Type B pancreatic cell (in vitro differentiated cells): ENCODE data around the gene SPEN. TPM values are rescaled to one million over a fixed set of nuclear protein-coding genes. Genes with fewer than 3 reads are reported as not detected.

ENCODE experiments used
- DNase-seq: peaks from one replicate; pipeline ENCODE4 v3.0.0; 2021; ENCODE audit warnings: mixed read lengths; ENCODE audit not compliant: unreplicated experiment; ENCODE audit errors: extremely low spot score
- H3K27ac Mint-ChIP-seq: 2 replicates; pipeline ENCODE4 v1.8.0; 2021; ENCODE audit warnings: mild to moderate bottlenecking, mixed read lengths
- H3K27me3 Mint-ChIP-seq: 2 replicates; pipeline ENCODE4 v1.8.0; 2021; ENCODE audit warnings: mixed read lengths
- H3K36me3 Mint-ChIP-seq: 2 replicates; pipeline ENCODE4 v1.8.0; 2021; ENCODE audit warnings: mixed read lengths
- H3K4me1 Mint-ChIP-seq: one replicate; pipeline ENCODE4 v1.8.0; 2021; ENCODE audit warnings: mixed read lengths; ENCODE audit not compliant: unreplicated experiment
- H3K4me3 Mint-ChIP-seq: 2 replicates; pipeline ENCODE4 v1.8.0; 2021; ENCODE audit warnings: mild to moderate bottlenecking, mixed read lengths
- H3K9me3 Mint-ChIP-seq: 2 replicates; pipeline ENCODE4 v1.8.0; 2021; ENCODE audit warnings: mixed read lengths
- total RNA-seq: library from RNA; stranded (reverse); gene quantifications from 2 replicates; pipeline ENCODE4 v1.2.1, GENCODE V29; 2021; ENCODE audit warnings: low replicate concordance
- TF ChIP-seq, protein P1 (sequence below): fragments of 200-600 bp; sonication (generic); conservative IDR thresholded peaks from 2 replicates; pipeline ENCODE4 v1.5.0; 2021; ENCODE audit warnings: antibody characterized with exemption, mild to moderate bottlenecking

Gene SPEN
- total RNA-seq, 1 donor from 2014 or later, result 66.5 TPM

DNA sequence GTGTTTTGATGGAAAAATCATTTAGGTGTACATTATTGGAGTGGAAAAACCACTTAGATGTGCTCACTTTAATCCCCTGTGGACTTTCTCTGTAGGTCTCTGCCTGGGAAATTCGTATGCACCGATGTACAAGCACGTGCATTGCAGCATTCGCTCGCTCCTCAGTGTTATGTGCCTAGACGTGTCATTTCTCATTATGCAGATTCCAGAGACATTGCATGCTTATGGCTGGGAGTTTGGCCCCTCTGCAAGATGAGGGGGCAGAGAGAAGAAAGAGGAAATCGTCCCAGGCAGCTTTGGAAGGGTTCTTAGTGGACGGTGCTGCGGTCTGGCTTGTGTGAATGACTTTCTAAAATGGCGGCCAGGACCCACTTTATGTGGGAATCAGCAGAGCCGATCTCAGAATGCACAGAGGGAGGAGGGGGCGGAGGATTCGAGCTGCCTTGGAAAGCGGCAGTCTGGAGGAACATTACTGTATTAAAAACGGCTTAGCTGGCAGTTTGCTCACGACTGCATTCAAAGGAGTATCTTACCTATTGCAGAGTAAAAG, 2.3 kb downstream of the SPEN start:
- H3K27me3 Mint-ChIP-seq, result no peaks in the 10 kb centered on the region
- H3K36me3 Mint-ChIP-seq, result no peaks in the 10 kb centered on the region
- TF ChIP-seq, protein P1, sequence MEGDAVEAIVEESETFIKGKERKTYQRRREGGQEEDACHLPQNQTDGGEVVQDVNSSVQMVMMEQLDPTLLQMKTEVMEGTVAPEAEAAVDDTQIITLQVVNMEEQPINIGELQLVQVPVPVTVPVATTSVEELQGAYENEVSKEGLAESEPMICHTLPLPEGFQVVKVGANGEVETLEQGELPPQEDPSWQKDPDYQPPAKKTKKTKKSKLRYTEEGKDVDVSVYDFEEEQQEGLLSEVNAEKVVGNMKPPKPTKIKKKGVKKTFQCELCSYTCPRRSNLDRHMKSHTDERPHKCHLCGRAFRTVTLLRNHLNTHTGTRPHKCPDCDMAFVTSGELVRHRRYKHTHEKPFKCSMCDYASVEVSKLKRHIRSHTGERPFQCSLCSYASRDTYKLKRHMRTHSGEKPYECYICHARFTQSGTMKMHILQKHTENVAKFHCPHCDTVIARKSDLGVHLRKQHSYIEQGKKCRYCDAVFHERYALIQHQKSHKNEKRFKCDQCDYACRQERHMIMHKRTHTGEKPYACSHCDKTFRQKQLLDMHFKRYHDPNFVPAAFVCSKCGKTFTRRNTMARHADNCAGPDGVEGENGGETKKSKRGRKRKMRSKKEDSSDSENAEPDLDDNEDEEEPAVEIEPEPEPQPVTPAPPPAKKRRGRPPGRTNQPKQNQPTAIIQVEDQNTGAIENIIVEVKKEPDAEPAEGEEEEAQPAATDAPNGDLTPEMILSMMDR, result no peak
- no peaks in the 10 kb centered on the region for H3K9me3 Mint-ChIP-seq
- peak overlapping the region; percentile 94 for H3K4me3 Mint-ChIP-seq
- peak overlapping the region; percentile 96 for H3K27ac Mint-ChIP-seq
- peak; percentile 80 for DNase-seq
- H3K4me1 Mint-ChIP-seq, result peaks cover 23% of the 10 kb centered on the region

DNA sequence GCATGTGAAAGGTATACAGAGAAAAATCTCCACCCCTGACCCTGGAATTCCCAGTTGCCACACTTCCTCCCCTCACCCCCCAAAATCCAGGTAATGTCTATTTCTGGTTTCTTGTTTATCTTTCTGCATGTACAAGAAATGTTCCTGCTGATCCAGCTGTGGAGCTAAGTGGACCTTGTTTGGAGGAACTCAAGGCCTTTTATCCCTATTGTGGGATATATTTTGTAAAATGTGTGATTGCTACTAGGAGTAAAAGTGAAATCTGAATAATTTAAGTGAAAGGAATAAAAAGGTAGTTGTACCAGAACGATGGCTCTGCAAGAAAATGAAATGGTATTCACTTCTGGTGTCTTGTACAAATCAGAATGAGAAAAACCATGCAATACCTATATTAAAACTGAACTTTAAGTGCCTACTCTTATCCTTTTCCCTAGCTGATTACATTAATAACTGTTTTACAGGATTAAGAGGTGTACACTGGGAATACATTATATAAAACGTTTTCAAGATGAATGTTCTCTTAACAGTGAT, 3.0 kb downstream of the SPEN start:
- no peaks in the 10 kb centered on the region for H3K9me3 Mint-ChIP-seq
- no peaks in the 10 kb centered on the region for H3K27me3 Mint-ChIP-seq
- H3K36me3 Mint-ChIP-seq, result no peaks in the 10 kb centered on the region
- no peak for DNase-seq
- TF ChIP-seq, protein P1, result no peak
- peak overlapping the region; percentile 94 for H3K4me3 Mint-ChIP-seq
- peak overlapping the region; percentile 96 for H3K27ac Mint-ChIP-seq
- H3K4me1 Mint-ChIP-seq, result peaks cover 18% of the 10 kb centered on the region

DNA sequence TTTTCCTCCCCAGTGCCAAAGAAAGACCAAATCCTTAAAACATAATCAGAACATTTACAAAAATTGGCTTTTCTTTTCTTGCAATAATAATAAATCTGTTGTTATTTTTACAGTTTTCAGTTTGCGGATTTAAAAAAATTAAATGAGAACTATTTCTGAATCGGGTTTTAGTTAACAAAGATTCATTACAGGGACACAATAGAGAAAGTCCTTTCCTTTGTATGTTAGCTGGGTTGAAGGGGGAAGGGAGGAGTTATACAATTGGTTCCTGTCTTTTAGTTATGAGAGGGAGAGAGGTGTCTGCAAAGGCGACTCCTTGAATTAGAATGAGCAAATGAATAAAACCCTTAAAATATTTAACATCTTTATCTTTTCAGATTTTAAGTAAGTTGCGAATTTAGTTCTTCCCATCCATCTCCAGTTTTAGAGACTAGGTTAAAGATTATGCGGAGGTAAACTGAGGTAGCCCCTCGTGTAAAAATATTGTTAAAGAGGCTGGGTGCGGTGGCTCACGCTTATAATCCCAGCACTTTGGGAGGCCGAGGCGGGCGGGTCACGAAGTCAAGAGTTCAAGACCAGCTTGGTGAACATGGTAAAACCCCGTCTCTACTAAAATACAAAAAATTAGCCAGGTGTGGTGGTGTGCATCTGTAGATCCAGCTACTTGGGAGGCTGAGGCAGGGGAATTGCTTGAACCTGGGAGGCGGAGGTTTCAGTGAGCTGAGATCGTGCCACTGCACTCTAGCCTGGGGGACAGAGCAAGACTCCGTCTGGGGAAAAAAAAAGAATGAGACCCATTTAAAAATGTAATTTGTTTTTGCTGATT, 3.9 kb downstream of the SPEN start:
- DNase-seq, result no peak
- Mint-ChIP-seq H3K36me3 (no peaks in the 10 kb centered on the region), H3K4me1 (peaks cover 18% of the 10 kb centered on the region), H3K4me3 (peak overlapping the region; percentile 65), H3K9me3 (no peaks in the 10 kb centered on the region), H3K27me3 (no peaks in the 10 kb centered on the region), H3K27ac (peak overlapping the region; percentile 79)
- TF ChIP-seq, protein P1, result no peak

DNA sequence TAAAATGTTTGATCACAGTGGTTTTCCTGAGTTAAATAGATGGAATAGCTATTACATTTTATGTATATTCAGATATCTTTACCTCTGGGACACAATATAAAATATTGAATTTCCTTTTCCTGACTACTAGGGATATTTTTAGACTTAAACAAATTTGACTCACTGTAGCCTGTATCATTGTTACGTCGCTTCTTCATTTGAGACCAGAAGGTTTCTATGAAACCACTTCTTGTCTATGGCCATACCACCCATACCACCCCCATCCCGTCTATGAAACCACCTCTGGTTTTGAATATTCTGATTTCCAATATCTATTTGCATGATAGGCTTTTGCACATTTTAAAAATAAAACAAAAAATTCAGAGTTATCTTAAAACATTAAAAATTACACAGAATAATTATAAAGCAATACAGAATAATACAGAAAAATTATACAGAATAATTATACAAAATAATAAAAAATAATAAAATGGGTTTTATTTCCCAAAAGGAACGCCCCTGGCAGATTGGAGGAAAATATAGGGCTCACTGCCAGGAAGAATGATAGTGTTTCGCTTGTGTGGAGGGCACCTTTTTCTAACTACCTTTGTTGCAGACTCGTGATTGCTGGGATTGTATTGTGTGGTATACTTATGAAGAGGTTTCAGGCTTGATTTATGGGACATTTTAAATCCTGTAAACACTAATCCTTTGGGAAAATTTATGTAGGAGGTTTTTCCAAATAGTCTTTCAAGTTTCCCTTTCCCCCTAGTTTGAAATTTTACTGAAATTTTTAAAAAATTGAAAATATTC, 4.7 kb downstream of the SPEN start:
- Mint-ChIP-seq H3K9me3 (no peaks in the 10 kb centered on the region), H3K27ac (peak overlapping the region; percentile 79), H3K4me1 (peaks cover 18% of the 10 kb centered on the region), H3K36me3 (no peaks in the 10 kb centered on the region), H3K27me3 (no peaks in the 10 kb centered on the region), H3K4me3 (peak overlapping the region; percentile 41)
- no peak for DNase-seq
- TF ChIP-seq, protein P1, result no peak

DNA sequence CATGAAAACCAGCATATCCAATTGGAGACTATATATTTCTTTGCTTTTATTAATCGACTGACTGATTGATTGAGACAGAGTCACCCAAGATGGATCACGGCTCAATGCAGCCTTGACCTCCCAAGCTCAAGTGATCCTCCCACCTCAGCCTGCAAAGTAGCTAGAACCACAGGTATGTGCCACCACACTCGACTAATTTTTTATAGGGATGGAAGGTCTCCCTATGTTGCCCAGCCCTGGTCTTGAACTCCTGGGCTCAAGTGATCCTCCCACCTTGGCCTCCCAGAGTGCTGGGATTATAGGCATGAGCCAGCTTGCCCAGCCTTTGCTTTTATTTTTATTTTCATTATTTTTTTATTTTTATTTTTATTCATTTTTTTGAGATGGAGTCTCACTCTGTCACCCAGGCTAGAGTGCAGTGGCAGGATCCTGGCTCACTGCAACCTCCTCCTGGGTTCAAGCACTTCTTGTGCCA, 5.4 kb downstream of the SPEN start:
- Mint-ChIP-seq H3K9me3 (no peaks in the 10 kb centered on the region), H3K4me3 (no peak overlapping the region), H3K4me1 (peaks cover 18% of the 10 kb centered on the region), H3K27ac (no peak overlapping the region), H3K36me3 (no peaks in the 10 kb centered on the region), H3K27me3 (no peaks in the 10 kb centered on the region)
- TF ChIP-seq, protein P1, result no peak
- no peak for DNase-seq
